Ammon's horn (tissue), 1 donor: ENCODE data around the gene RHOH.
A peak's percentile ranks its signal among the peaks of the same experiment; 100 is the strongest.

Experiments used
- DNase-seq: peaks from one replicate; pipeline ENCODE4 v3.0.0-alpha.2; 2016; ENCODE audit warnings: low spot score

Gene RHOH

GRCh38 chr4:40190019-40190418, 6.8 kb upstream of the RHOH start:
- DNase-seq, result no peak

DNA sequence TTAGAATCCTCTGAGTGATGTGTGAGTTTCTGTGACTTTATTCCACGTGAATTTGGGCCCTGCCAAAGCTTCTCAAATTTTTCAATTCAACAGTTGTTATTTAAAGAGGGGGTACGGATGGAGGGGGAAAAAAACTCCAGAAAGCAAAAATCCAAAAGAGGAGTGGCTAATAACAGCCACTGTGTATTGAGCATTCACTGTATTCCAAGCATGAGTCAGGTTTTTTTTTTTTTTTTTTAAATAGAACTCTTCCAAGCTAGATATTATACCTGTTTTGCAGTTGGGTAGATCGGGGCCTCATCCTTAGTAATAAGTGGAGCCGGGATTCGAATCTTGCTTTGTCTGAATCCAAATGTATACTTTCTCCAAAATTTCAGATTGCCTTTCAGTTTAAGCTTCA, 6.4 kb upstream of the RHOH start:
- DNase-seq, result no peak

DNA sequence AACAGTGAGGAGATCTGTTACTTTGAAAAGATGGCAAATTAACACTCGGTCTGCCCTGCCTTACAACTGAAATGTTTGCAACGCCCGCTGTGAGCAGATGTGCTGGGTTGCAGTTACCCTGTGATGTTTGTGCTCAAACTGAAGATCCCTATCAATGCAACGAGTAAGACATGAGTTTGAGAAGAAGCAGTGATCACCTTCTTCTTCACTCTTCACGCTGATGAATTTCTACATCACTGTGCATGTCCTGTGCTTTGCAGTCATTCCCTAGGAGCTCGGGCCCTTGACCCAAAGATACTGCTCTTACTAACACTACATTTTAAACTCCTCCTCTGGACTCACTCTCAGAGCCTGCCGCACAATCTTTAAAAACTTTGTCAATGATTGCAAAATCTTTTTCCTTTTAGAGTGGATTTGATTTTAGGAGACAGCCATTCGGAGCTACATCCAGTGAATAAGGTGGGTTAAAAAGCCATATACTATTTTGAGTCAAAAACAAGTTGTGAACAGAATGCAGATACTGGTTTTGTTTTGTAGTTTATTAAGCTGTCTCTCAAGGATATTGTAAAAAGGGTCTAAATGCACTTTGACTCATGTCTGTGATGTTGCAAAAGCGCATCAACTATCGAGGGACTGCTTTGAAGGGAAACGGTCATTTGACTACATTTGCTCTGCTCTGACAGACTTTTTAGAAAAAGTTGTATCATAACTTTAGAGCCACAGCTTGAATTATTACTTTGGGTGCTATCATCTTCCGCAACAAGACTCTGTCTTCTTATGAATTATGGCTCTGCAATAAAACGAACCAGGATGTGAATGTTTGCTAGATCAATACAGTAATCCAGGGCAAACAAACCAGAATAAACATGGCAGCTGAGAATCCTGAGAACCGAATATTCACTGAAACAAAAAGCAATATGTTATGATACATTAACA, 5.7 kb upstream of the RHOH start:
- DNase-seq, result no peak

- no peak for DNase-seq
Measured at GRCh38 chr4:40192114-40193015, 4.5 kb upstream of the RHOH start.

DNA sequence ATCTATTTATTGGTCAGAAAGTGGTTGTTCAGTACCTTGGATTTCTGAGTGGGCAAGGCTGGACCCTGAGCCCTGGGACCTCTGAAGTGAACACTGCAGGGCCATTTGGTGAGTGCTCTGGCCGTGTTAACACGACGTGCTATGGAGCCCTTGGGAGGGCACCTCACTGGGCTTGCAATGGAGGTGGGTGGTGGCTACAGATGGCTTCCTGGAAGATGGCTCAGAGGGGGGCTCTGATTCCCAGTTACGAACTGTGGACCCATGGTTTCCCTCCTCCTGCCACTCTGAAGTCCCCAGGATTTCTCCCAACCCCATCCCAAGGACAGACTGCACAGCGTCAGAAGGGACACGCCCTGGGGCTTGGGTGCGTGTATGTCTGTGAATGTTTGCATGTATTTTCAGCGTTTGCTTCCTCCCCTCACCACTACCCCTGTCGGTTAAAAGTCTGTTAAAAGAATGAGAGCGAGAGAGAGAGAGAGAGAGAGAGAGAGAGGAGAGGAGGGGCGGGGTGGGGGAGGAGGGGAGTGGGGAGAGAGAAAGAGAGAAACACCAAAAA, 3.7 kb upstream of the RHOH start:
- no peak for DNase-seq

GRCh38 chr4:40193578-40193977, 3.3 kb upstream of the RHOH start:
- no peak for DNase-seq

- DNase-seq, result no peak
Measured at GRCh38 chr4:40194602-40195161, 2.1 kb upstream of the RHOH start.

DNA sequence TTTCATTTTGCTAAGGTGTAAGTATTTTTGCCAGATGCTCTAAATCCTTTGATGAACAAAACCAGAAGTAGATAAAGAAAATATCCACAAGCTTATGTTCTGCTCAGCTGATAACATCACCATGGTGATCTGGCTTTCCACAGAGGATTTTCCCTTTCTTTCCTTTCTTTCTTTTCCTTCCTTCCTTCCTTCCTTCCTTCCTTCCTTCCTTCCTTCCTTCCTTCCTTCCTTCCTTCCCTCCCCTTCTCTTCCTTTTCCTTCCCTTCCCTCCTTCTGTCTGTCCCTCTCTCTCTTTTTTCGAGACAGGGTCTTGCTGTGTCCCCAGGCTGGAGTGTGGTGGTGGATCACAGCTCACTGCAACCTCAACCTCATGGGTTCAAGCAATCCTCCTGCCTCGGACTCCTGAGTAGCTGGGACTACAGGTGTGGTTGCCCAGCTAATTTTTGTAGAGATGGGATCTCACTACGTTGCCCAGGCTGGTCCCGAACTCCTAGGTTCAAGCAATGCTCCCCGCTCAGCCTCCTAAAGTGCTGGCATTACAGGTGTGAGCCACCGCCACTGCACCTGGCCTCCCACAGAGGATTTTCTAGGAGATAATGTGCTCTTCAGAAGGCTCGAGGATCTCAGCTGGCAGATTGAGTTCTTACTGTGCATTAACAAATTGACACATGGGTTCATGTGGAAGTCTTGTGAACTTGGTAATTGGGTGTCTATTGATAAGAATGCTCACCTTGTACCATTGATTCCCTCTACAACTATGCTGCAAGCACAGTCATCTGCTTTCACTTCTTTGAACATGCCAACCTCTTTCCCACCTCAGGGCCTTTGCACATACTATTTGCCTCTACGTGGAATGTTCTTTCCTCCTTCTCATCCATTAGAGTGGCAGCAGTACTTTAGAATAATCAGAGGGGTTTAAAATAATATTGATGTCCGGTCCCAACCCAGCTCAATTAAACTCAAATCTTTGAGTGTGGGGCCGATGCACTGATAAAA, 1.4 kb upstream of the RHOH start:
- DNase-seq, result no peak

- DNase-seq, result no peak
Measured at GRCh38 chr4:40196272-40196671, 559 bp upstream of the RHOH start.

DNA sequence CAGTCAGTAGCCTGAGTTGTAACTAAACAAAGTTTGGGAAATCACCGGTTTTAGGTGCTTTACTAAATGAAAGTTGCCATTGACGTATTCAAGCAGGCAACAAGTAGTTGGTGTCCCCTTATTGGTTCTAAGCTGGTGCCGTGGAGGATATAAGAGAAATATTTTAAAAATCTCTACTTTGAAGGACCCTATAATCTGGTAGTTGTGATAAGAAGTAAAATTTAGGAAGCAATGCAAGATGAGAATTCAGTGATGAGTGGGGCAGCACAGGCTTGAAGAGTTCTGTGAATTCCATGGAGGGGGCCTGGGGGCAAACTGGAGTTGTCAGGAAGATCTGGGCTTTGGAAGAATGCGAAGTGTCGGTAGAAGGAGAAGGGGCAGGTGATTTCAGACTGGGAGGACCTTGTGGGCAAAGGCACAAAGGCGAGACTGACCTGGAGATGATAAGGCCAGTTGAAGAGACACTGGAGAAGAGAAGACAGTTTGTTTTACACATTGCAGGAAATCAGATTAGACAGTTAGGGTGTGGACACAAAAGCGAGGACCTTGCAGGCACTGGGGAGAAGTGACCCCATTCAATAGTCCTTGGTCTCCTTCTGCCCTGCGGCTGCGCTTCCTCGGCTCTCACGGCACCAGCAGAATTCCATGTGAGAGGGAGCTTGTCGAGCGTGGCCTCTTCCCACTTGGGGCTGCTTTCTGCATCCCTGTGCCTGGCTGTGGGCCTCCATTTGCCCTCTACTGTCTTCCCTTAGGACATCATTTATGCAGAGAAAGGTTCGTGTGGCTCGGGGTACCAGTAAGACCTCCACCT, 1.3 kb downstream of the RHOH start:
- no peak for DNase-seq

DNA sequence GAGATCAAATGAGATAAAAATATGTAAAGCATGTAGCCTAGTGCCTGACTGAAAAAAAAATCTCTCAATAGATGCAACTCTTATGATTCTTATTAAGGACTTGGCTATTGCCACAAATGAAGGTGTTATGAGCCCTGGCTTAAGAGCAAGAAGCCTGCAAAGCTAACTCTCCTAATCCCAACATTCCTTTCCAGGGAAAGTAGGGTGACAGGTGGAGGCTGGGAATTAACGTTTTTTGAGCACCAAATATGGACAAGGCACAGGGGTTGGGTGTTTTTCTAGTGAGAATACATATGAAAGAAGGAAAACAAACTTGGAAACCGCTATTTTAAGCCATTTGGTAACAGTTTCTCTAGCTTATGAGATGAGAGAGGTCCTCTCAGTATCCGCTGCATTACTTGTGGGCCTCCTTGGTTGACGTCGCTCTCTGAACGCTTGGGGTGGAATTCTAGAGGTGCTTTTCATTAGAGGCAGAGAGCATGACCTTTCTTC, 2.4 kb downstream of the RHOH start:
- DNase-seq, result no peak

DNA sequence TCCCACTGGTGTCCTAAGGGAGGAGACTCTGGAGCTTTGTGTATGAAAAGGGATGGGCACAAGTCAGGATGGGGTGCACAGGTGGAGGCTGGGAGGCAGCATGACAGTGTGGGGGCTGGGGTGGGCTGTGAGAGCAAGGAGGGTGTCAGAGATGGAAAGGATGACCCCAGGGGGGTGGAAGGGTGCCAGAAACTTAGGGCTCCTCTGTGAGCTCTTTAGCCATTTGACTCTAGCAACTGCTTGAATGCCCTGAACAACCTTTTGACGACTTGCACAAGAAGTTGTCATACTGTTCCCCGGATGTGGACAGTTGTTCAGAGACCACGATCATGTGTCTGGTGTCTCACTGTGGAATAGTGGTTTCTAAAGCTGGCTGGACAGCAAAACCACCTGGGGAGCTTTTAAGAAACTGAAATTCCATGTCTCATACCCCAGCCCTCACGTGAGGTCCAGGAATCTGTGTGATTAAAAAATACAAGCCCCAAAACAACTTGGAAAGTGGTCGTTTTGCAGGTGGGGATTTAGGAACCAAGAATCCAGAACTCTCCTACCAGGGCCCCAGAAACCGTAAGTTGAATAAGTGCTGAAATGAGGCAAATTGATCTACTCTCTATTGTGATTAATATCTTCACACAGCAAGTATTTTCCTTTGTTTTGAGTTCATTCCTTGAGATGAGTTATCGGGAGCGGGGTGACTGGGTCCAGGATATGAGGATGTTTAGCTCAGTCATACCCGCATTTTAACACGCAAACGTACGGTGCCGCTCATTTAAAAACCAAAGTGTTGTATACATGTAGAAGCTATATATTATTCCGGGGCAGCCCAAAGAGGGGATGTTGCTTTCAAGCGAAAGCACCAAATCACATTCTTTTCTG, 3.4 kb downstream of the RHOH start:
- peak; percentile 37 for DNase-seq

GRCh38 chr4:40200875-40201801, 4.3 kb downstream of the RHOH start:
- DNase-seq, result peak; percentile 16

- DNase-seq, result no peak
Measured at GRCh38 chr4:40201898-40202297, 5.1 kb downstream of the RHOH start.

- no peak for DNase-seq
Measured at GRCh38 chr4:40202474-40202873, 5.6 kb downstream of the RHOH start.

DNA sequence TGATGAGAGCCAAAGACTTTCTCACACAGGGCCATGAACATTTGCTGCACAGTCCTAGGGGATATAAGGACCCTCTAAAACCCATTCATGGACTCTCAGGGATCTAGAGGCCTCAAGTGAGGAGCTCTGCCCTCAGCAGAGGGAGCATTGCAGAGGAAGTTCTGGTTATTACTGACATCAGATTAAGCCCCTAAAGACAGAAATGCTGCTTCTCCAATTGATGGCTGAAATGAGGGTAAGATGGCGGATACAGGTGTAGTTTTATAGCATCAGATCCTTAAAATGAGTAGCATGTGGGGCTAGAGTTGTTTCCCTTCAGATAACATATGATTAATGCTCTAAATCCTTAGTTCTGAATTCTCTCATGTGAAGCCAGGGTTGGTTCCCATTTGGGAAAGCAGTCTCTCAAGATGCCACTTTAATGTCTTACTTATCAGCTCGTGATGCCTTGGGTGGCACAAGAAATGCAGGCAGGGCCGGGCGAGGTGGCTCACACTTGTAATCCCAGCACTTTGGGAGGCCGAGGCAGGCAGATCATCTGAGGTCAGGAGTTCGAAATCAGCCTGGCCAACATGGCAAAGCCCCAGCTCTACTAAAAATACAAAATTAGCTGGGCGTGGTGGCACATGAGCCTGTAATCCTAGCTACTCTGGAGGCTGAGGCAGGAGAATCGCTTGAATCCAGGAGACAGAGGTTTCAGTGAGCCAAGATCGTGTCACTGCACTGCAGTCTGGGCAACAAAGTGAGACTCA, 7.9 kb downstream of the RHOH start:
- DNase-seq, result no peak
